IPS-18a (cell line): ENCODE results near the gene TMEM117.
"Not testable (repeated sequence)": the region's sequence is repeated elsewhere in the genome, so short reads cannot be mapped to it uniquely, and the experiment has no call there.

Experiments
- H3K27ac ChIP-seq: one replicate; pipeline ENCODE4 v1.5.1; 2013; ENCODE audit warnings: low read length
- H3K27me3 ChIP-seq: one replicate; pipeline ENCODE4 v1.6.1; 2013; ENCODE audit warnings: mild to moderate bottlenecking, low read length; ENCODE audit not compliant: control insufficient read depth, insufficient read depth
- H3K36me3 ChIP-seq: one replicate; pipeline ENCODE4 v1.6.1; 2013; ENCODE audit warnings: low read depth, low read length; ENCODE audit not compliant: control insufficient read depth
- H3K4me1 ChIP-seq: one replicate; pipeline ENCODE4 v1.6.1; 2013; ENCODE audit warnings: low read depth, low read length; ENCODE audit not compliant: control insufficient read depth
- H3K4me3 ChIP-seq: one replicate; pipeline ENCODE4 v1.5.1; 2013; ENCODE audit warnings: low read length
- H3K9ac ChIP-seq: one replicate; pipeline ENCODE4 v1.6.1; 2013; ENCODE audit warnings: mild to moderate bottlenecking, low read length, moderate library complexity
- H3K9me3 ChIP-seq: one replicate; pipeline ENCODE4 v1.6.1; 2013; ENCODE audit warnings: low read depth, low read length; ENCODE audit not compliant: control insufficient read depth

The TMEM117 gene

GRCh38 chr12:44015333-44015941 lies 179.6 kb downstream of the TMEM117 start:
- Histone ChIP-seq H3K9me3 (no peaks in the 10 kb centered on the region), H3K9ac (no peak overlapping the region), H3K36me3 (no peaks in the 10 kb centered on the region), H3K4me1 (peaks cover 7% of the 10 kb centered on the region), H3K4me3 (no peak overlapping the region), H3K27ac (no peak overlapping the region), H3K27me3 (no peaks in the 10 kb centered on the region)

- no peaks in the 10 kb centered on the region for H3K27me3 ChIP-seq
- H3K9me3 ChIP-seq: no peaks in the 10 kb centered on the region
- peaks cover 7% of the 10 kb centered on the region for H3K4me1 ChIP-seq
- no peak overlapping the region for H3K9ac ChIP-seq
- H3K36me3 ChIP-seq: no peaks in the 10 kb centered on the region
- H3K27ac ChIP-seq: no peak overlapping the region
- no peak overlapping the region for H3K4me3 ChIP-seq
These were observed 181.3 kb downstream of the TMEM117 start for GRCh38 chr12:44017216-44017615.

- no peaks in the 10 kb centered on the region for H3K9me3 ChIP-seq
- no peak overlapping the region for H3K27ac ChIP-seq
- no peaks in the 10 kb centered on the region for H3K27me3 ChIP-seq
- H3K9ac ChIP-seq: no peak overlapping the region
- no peaks in the 10 kb centered on the region for H3K36me3 ChIP-seq
- peaks cover 7% of the 10 kb centered on the region for H3K4me1 ChIP-seq
- no peak overlapping the region for H3K4me3 ChIP-seq
These were observed 183.2 kb downstream of the TMEM117 start for GRCh38 chr12:44019118-44019517.

GRCh38 chr12:44020555-44020954 lies 184.7 kb downstream of the TMEM117 start:
- Histone ChIP-seq H3K27ac (no peak overlapping the region), H3K36me3 (no peaks in the 10 kb centered on the region), H3K27me3 (no peaks in the 10 kb centered on the region), H3K9me3 (no peaks in the 10 kb centered on the region), H3K9ac (no peak overlapping the region), H3K4me3 (no peak overlapping the region), H3K4me1 (peaks cover 7% of the 10 kb centered on the region)

- H3K9ac ChIP-seq: no peak overlapping the region
These were observed 185.6 kb downstream of the TMEM117 start for GRCh38 chr12:44021471-44021971.

GRCh38 chr12:44025499-44025898 lies 189.6 kb downstream of the TMEM117 start:
- no peaks in the 10 kb centered on the region for H3K27me3 ChIP-seq
- H3K27ac ChIP-seq: no peak overlapping the region
- no peak overlapping the region for H3K9ac ChIP-seq
- no peaks in the 10 kb centered on the region for H3K4me1 ChIP-seq
- H3K9me3 ChIP-seq: peaks cover 2% of the 10 kb centered on the region
- no peaks in the 10 kb centered on the region for H3K36me3 ChIP-seq
- no peak overlapping the region for H3K4me3 ChIP-seq

More at GRCh38 chr12:44021471-44021971, 185.6 kb downstream of the TMEM117 start:
- Histone ChIP-seq H3K27ac (no peak overlapping the region), H3K36me3 (no peaks in the 10 kb centered on the region), H3K4me1 (peaks cover 7% of the 10 kb centered on the region), H3K9me3 (no peaks in the 10 kb centered on the region), H3K27me3 (no peaks in the 10 kb centered on the region), H3K4me3 (no peak overlapping the region)

GRCh38 chr12:44026046-44026445 lies 190.2 kb downstream of the TMEM117 start:
- Histone ChIP-seq H3K36me3 (no peaks in the 10 kb centered on the region), H3K9ac (no peak overlapping the region), H3K4me1 (no peaks in the 10 kb centered on the region), H3K27me3 (no peaks in the 10 kb centered on the region), H3K4me3 (no peak overlapping the region), H3K27ac (no peak overlapping the region), H3K9me3 (peaks cover 7% of the 10 kb centered on the region)

- H3K27ac ChIP-seq, H3K4me3 ChIP-seq, H3K27me3 ChIP-seq, H3K9ac ChIP-seq, H3K4me1 ChIP-seq, H3K36me3 ChIP-seq: not testable (repeated sequence)
- peaks cover 16% of the 10 kb centered on the region for H3K9me3 ChIP-seq
These were observed 191.0 kb downstream of the TMEM117 start for GRCh38 chr12:44026926-44027325.

- Histone ChIP-seq H3K27ac (no peak overlapping the region), H3K4me3 (no peak overlapping the region), H3K9me3 (peaks cover 17% of the 10 kb centered on the region), H3K27me3 (no peaks in the 10 kb centered on the region), H3K36me3 (no peaks in the 10 kb centered on the region), H3K4me1 (no peaks in the 10 kb centered on the region), H3K9ac (no peak overlapping the region)
These were observed 193.3 kb downstream of the TMEM117 start for GRCh38 chr12:44029194-44029593.

GRCh38 chr12:44031472-44032185 lies 195.7 kb downstream of the TMEM117 start:
- Histone ChIP-seq H3K9me3 (peaks cover 17% of the 10 kb centered on the region), H3K4me1 (no peaks in the 10 kb centered on the region), H3K27ac (no peak overlapping the region), H3K9ac (no peak overlapping the region), H3K4me3 (no peak overlapping the region), H3K27me3 (no peaks in the 10 kb centered on the region), H3K36me3 (no peaks in the 10 kb centered on the region)

GRCh38 chr12:44034906-44035305 lies 199.0 kb downstream of the TMEM117 start:
- H3K27ac ChIP-seq: no peak overlapping the region
- no peaks in the 10 kb centered on the region for H3K4me1 ChIP-seq
- no peak overlapping the region for H3K4me3 ChIP-seq
- no peaks in the 10 kb centered on the region for H3K36me3 ChIP-seq
- peaks cover 17% of the 10 kb centered on the region for H3K9me3 ChIP-seq
- no peak overlapping the region for H3K9ac ChIP-seq
- H3K27me3 ChIP-seq: no peaks in the 10 kb centered on the region
